ENCODE data around the gene BCAR1.

GRCh38 chr16:75289189-75289588, 37.8 kb upstream of the BCAR1 start:
- TF ChIP-seq POLR2A (IDR thresholded peaks at IDR 0.05; ENCODE audit: low read length) (no peak), GATA1 (IDR thresholded peaks at IDR 0.05; ENCODE audit: low read depth, low read length) (no peak)
